RWPE2 (cell line): ENCODE data around the gene BID.
"Not testable (repeated sequence)": the region's sequence is repeated elsewhere in the genome, so short reads cannot be mapped to it uniquely, and the experiment has no call there.

Source experiments
- ATAC-seq: fragments of 200-7000 bp; cut with Tn5 transposase; 3 replicates; pipeline ENCODE4 v1.9.1; 2021; ENCODE audit warnings: low read depth
- DNase-seq: peaks from one replicate; pipeline ENCODE4 v3.0.0-alpha.2; 2020; ENCODE audit warnings: low spot score
- H3K27ac ChIP-seq: fragments of 450-650 bp; 2 replicates; pipeline ENCODE4 v1.5.1; 2017; ENCODE audit warnings: mild to moderate bottlenecking; ENCODE audit not compliant: poor library complexity, severe bottlenecking
- H3K27me3 ChIP-seq: fragments of 250-450 bp; sonication (Bioruptor Pico); 2 replicates; pipeline ENCODE4 v1.5.1; 2021; ENCODE audit warnings: mild to moderate bottlenecking, moderate library complexity; ENCODE audit not compliant: insufficient read depth, poor library complexity, severe bottlenecking
- H3K36me3 ChIP-seq: fragments of 250-450 bp; sonication (Bioruptor Pico); 2 replicates; pipeline ENCODE4 v1.5.1; 2020; ENCODE audit warnings: low read depth, mild to moderate bottlenecking, moderate library complexity
- H3K4me1 ChIP-seq: fragments of 250-450 bp; sonication (Bioruptor Pico); 2 replicates; pipeline ENCODE4 v1.5.1; 2021; ENCODE audit warnings: mild to moderate bottlenecking, moderate library complexity; ENCODE audit not compliant: insufficient read depth, poor library complexity, severe bottlenecking
- H3K4me3 ChIP-seq: fragments of 250-450 bp; sonication (Bioruptor Pico); 2 replicates; pipeline ENCODE4 v1.5.1; 2021; ENCODE audit warnings: mild to moderate bottlenecking, moderate library complexity; ENCODE audit not compliant: severe bottlenecking
- H3K9me3 ChIP-seq: fragments of 250-450 bp; sonication (Bioruptor Pico); 2 replicates; pipeline ENCODE4 v1.5.1; 2021; ENCODE audit warnings: mild to moderate bottlenecking, moderate library complexity; ENCODE audit not compliant: severe bottlenecking
- CTCF ChIP-seq: fragments of 450-650 bp; IDR thresholded peaks from one replicate; pipeline ENCODE4 v1.5.1; 2017; ENCODE audit warnings: mild to moderate bottlenecking, moderate library complexity; ENCODE audit not compliant: poor library complexity, severe bottlenecking

Gene BID

DNA sequence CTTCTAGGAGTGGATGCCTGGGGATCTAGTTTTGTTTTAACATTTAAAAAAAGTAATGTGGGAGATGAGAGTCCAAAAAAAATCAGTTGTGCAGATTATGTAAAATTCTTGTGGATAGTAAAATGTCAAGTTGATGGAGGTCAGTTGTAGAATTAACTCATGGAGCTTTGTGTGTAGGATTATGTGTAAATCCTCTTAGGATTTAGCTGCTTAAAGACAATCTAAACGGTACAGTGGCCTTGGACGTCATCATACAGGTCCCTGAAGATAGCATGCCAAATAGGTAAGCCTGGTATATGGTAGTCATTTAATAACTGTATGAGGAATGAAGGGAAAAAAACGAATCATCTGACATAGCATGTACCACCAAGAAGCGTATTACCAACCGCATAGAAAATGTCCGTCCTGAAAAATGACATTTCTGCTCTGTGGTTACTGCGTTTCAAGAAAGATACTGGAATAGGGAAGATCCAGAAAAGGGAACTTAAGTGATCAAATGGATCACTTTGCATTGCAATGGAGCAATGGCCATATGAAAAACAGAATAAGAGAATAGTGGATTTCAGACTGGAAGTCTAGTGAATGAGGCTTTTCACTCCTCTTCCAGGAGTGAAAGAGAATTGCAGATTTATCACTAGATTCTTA lies 74.5 kb downstream of the BID start:
- DNase-seq, result no peak
- TF ChIP-seq CTCF, result no peak

GRCh38 chr22:17698948-17699347 lies 75.3 kb downstream of the BID start:
- H3K27ac ChIP-seq, result no peak overlapping the region
- no peaks in the 10 kb centered on the region for H3K27me3 ChIP-seq
- DNase-seq, result no peak
- no peak for TF ChIP-seq CTCF
- ATAC-seq, result no peak
- peaks cover 3% of the 10 kb centered on the region for H3K4me1 ChIP-seq
- no peak overlapping the region for H3K4me3 ChIP-seq
- peaks cover 45% of the 10 kb centered on the region for H3K36me3 ChIP-seq
- no peaks in the 10 kb centered on the region for H3K9me3 ChIP-seq

More for the DNA sequence above, 74.5 kb downstream of the BID start:
- no peaks in the 10 kb centered on the region for H3K9me3 ChIP-seq
- ATAC-seq, result no peak
- H3K4me3 ChIP-seq, result no peak overlapping the region
- H3K36me3 ChIP-seq, result peaks cover 44% of the 10 kb centered on the region
- peaks cover 3% of the 10 kb centered on the region for H3K4me1 ChIP-seq
- H3K27me3 ChIP-seq, result no peaks in the 10 kb centered on the region
- no peak overlapping the region for H3K27ac ChIP-seq

DNA sequence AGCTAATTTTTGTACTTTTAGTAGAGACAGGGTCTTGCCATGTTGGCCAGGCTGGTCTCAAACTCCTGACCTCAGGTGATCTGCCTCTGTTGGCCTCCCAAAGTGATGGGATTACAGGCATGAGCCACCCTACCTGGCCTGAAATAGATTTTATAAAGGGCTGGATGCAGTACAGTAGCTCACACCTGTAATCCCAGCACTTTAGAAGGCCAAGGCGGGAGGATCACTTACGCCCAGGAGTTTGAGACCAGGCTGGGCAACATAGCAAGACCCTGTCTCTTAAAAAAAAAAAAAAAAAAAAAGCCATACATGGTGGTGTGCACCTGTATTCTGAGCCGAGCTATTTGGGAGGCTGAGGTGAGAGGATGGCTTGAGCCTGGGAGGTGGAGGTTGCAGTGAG lies 76.0 kb downstream of the BID start:
- not testable (repeated sequence) for ATAC-seq, H3K9me3 ChIP-seq, DNase-seq, H3K4me3 ChIP-seq, H3K4me1 ChIP-seq, H3K27ac ChIP-seq, H3K27me3 ChIP-seq
- peaks cover 38% of the 10 kb centered on the region for H3K36me3 ChIP-seq

GRCh38 chr22:17697196-17697595 lies 77.1 kb downstream of the BID start:
- DNase-seq, H3K4me1 ChIP-seq, H3K4me3 ChIP-seq, H3K27ac ChIP-seq, H3K27me3 ChIP-seq, H3K9me3 ChIP-seq, ATAC-seq: not testable (repeated sequence)
- peaks cover 37% of the 10 kb centered on the region for H3K36me3 ChIP-seq

- no peak for DNase-seq
- no peak for TF ChIP-seq CTCF
Measured at GRCh38 chr22:17695986-17696385, 78.3 kb downstream of the BID start.

GRCh38 chr22:17694752-17695151 lies 79.5 kb downstream of the BID start:
- H3K27me3 ChIP-seq, result no peaks in the 10 kb centered on the region
- no peak for ATAC-seq
- DNase-seq, result no peak
- no peaks in the 10 kb centered on the region for H3K4me1 ChIP-seq
- H3K4me3 ChIP-seq, result no peak overlapping the region
- H3K27ac ChIP-seq, result no peak overlapping the region
- H3K36me3 ChIP-seq, result peaks cover 47% of the 10 kb centered on the region
- no peak for TF ChIP-seq CTCF
- H3K9me3 ChIP-seq, result no peaks in the 10 kb centered on the region

More at GRCh38 chr22:17695986-17696385, 78.3 kb downstream of the BID start:
- H3K4me3 ChIP-seq, result no peak overlapping the region
- H3K36me3 ChIP-seq, result peaks cover 44% of the 10 kb centered on the region
- no peak overlapping the region for H3K27ac ChIP-seq
- H3K27me3 ChIP-seq, result no peaks in the 10 kb centered on the region
- ATAC-seq, result no peak
- H3K4me1 ChIP-seq, result peaks cover 3% of the 10 kb centered on the region
- H3K9me3 ChIP-seq, result no peaks in the 10 kb centered on the region
